ENCODE results near the gene LRRC27.

LRRC27 gene

DNA sequence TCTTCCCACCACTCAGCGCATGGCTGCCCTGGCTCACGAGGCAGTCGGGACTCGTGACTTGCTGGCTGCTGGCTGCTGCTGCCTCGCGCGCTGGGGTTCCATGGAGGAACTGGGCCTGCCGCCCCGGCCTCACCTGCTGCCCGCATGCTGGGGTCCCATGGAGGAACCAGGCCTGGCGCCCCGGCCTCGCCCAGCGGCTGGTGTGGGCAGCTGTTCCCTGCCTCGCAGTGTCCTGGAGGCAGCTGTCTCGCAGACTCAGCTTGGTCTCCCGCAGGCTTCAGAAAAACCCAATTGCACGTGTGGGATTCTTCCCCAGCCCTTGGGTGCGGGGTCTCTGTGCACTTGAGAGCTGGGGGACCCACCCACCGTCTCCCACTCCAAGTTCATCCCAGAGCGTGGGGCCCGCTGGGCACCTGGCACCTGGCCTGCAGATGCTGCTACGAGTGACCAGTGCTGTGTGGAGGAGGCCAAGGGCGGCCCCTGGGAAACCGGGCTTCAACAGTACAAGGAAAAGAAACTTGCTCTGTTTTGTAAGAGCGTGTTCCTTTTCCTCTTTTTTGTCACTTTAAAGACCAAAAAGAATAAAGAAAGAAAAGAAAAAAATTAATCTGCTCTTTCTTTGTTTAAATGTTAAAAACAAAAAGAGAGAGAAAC lies 85.4 kb downstream of the LRRC27 start:
- no peak for DNase-seq

GRCh38 chr10:132417957-132418441 lies 86.0 kb downstream of the LRRC27 start:
- DNase-seq: no peak

DNA sequence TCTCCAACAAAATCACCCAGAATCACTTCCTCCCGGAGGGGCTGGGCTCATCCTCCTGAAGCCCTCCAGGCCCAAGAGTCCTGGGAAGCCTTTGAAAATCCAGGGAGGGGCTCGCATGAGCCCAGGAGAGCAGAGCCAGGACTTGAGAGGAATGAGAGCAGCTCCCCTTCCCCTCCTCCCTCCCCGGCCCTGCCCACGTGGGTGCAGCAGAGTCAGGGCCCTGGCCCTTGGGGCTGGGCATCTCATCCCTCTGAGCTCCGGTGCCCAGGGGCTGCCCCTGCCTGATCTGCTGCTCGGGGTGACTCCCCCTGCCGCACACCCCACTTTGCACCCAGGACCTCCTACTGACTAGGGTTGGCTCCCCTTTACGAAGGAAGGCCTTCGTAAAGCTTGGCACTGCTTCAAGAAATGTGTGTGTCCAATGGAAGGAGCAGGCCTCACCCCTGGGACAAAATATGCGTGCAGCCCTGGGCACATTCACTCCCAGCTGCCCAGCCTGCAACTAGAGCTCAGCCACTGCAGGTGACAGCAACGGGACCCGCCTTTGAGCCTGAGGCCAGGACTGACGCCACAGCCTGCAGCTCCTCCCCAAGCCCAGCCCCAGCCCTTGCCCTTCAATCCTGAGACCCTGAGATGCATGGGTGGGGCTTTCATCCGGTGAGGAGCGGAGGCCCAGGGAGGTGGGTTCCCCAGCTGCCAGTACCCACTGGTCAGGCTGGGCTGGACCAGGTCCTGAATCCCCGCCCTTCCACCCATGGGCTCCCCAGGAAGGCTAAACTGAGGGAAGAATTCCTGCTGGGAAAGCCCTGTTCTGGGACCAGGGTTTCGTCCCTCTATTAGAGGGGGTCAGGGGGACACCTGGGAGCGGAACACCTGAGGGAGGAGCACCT lies 86.8 kb downstream of the LRRC27 start:
- no peak for DNase-seq

DNA sequence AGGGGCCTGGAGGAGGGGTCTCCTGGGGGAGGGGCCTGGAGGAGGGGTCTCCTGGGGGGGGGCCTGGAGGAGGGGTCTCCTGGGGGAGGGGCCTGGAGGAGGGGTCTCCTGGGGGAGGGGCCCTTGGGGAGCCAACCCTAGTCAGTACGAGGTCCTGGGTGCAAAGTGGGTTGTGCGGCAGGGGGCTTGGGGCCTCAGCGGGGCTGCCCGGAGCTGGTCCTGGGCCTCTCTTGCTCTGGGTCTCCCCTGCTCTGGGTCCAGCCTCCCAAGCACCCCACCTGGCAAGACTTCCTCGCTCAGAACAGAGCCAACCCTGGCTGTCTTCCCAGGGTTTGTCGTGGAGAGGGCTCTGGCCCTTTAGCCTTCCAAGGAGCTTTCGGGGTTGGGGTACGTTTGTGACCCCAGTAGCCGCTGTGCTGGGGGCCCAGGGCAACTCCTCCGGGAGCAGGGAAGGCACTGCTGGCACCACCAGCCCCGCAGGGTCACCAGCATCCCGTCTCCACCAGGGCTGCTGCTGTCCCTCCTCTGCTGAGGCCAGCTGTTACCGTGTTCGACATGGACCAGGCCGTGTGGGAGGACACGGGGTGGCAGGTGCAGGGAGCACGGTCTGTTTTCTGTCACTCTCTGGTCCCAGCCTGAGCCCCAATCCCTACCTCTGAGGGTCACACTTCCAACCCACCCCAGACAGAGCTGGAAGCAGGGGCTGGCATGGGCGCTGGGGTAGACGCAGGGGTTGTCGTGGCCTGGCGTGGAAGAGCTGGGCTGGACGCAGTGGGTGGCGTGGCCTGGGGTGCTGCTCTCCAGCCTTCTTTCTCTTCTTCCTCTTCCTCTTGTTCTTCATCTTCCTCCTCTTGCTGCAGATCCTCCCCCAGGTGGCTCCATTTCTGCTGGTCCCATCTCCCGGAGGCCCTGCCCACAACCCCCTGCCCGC lies 87.8 kb downstream of the LRRC27 start:
- no peak for DNase-seq

DNA sequence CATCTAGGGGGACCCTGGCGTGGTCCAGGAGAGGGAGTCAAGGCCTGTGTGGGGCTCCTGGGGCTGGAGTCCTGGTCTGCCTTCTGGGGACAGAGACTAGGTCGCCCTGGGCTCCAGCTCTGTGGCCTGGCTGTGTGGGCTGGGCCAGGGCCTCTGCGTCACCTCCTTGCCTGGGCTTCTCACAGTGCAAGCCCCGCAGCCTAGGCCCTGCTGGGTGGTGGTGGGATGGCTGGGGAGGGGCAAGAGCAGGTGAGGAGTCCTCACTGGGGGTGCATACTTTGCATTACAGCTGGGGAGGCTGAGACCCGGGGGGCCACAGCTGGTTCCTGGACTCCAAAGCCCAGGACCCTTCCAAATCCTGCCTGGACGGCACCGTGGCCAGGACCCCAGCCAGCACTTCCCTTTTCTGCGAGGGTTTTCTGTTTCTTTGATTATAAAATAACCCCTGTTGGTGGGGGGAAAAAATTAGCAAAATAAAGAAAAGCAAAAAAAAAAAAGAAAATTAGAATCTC lies 88.5 kb downstream of the LRRC27 start:
- no peak for DNase-seq

DNA sequence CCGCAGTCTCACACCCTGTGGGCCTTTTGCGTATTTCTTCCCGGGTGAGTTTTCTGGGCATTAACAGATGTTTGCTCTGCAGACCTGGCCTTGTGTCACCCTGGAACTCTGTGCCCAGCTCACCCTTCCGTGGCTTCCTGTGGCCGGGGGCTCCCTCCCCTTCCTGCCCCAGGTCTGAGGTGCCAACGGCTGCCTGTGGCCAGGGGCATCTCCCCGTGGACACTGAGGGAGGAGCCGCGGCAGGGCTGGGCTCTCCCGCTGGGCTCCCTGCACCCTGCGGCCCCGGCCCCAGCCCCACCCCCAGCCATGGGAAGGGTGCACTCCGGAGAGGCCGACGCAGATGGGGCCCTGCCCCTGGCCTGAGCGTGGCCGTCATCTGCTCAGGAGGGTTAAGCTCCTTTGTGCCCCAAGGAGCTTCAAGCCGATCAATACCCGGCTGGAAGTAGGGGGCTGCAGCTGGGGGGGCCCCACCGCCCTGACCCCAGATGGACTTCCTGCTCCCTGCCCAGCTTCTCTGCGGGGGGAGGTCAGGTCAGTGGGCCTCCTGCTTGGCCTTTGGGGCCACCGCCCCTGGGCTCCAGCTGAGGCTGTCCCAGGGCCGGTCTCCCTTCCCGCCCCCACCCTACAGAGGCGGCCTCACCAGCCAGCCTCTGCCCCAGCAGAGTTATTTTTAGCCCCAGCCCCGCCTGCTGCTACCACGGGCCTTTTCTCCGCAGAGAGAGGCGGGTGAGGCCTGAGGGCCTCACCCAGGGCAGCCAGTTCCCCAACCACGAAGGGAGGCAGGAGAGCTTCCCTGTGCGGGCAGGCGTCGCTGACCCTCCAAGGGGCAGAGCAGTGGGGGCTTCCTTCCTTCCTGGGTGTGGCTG lies 89.2 kb downstream of the LRRC27 start:
- DNase-seq: no peak

- no peak for DNase-seq
Measured at GRCh38 chr10:132421847-132422751, 90.1 kb downstream of the LRRC27 start.

DNA sequence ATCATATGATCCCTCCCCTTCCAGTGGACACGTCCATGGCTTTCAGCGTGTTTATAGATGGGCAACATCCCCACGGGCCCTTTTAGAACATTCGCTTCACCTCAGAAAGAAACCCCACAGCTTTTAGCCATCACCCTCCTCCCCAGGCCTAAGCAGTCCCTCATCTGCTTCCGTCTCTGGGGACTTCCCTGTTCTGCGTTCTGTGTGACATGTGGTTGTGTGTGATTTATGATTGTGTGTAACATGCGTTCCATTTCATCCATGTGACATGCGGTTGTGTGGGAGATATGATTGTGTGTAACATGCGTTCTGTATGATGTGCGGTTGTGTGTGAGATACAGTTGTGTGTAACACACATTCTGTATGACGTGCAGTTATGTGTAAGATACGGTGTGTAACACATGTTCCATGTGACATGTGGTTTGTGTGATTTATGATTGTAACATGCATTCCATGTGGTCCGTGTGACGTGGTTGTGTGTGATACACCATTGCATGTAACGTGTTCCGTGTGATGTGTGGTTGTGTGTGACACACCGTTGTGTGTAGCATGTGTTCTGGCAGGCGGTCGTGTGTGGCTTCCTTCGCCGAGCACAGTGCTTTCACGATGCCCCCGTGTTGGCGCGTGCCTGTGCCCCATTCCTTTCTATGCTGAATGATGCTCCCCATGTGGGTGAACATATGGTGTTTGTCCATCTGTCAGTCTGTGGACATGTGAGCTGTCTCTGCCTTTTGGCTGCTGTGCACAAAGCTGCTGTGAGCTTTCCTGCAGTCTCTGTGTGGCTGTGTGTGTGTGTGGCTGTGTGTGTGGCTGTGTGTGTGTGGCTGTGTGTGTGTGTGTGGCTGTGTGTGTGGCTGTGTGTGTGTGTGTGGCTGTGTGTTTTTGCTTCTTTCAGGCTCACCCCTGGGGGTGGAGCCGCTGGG lies 91.2 kb downstream of the LRRC27 start:
- no peak for DNase-seq

- no peak for DNase-seq
Measured at GRCh38 chr10:132423966-132424861, 92.2 kb downstream of the LRRC27 start.

GRCh38 chr10:132425029-132425756 lies 93.2 kb downstream of the LRRC27 start:
- no peak for DNase-seq

DNA sequence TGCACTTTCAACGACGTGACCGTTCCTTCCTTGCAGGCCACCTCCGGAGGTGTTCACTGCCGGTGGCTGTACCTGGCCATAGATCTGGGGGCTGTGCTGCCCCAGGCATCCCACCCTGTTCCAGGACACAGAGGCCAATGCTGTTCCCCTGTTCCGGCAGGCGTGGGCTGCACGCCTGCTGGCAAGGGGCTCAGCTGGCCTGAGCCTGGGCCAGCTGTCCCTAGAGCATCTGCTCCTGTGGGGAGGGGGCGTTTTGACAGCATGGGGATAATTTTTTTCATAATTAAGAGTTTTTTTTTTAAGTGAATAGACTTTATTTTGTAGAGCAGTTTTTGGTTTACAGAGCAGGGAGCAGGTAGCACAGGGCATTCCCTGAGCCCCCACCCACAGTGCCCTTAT lies 93.8 kb downstream of the LRRC27 start:
- DNase-seq: no peak

GRCh38 chr10:132427006-132427771 lies 95.2 kb downstream of the LRRC27 start:
- DNase-seq: no peak

DNA sequence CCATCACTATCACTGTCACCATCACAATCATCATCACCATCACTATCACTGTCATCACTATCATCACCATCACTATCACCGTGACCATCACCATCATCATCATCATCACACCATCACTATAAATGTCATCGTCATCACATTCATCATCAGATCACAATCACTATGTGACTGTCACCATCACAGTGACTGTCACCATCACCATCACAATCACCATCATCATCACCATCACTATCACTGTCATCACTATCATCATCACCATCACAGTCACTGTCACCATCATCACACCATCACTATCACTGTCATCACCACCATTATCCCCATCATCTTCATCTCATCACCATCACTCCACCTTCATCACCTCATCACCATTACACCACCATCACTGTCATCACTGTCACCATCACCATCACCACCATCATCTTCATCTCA lies 96.0 kb downstream of the LRRC27 start:
- no peak for DNase-seq

GRCh38 chr10:132428486-132428995 lies 96.5 kb downstream of the LRRC27 start:
- no peak for DNase-seq
